GM20431 (cell line): ENCODE data around the gene GNMT.
"Not testable (repeated sequence)": the region's sequence is repeated elsewhere in the genome, so short reads cannot be mapped to it uniquely, and the experiment has no call there.

Experiments used
- in situ Hi-C: fragments of 300-500 bp; cut with MseI, MboI; formaldehyde crosslinking; loops from one replicate; pipeline ENCODE4 v1.15.0; 2020; ENCODE audit warnings: low sequenced_read_pairs; ENCODE audit not compliant: unreplicated experiment

GNMT gene

DNA sequence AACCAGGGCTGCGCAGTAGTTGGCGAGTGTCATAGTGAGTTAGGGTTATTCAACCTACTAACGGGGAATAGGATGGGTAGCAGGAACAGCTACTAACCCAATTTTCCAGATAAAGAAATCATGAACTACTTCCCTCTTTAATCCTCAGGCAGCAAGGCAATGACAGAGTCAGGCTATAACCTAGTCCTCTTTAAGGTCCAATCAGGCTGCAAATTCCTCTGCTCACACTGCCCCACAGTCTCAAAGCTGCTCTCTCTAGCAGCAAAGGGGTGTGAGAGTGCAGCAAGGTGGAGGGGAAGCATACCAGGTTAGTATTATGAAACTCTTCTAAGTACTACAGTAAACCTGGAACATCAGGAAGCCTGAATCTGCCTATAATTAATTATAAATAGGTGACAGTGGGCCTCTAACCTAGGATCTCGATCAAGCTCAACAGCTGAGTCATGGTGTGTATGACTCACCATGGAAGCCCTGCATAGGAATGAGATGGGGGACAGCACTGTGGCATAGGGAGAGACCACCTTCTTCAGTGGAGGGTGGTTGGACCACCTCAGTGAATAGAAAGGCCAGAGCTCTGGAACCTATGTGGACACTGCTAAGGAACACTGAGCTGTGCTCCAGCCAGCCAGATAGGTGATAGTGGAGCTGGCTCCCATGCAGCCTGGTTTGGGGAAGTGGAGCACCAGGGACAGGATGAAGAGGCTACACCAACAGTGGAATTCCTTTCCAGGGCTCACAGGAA lies 10.5 kb downstream of the GNMT start:
- in situ Hi-C loops: no loop called here

DNA sequence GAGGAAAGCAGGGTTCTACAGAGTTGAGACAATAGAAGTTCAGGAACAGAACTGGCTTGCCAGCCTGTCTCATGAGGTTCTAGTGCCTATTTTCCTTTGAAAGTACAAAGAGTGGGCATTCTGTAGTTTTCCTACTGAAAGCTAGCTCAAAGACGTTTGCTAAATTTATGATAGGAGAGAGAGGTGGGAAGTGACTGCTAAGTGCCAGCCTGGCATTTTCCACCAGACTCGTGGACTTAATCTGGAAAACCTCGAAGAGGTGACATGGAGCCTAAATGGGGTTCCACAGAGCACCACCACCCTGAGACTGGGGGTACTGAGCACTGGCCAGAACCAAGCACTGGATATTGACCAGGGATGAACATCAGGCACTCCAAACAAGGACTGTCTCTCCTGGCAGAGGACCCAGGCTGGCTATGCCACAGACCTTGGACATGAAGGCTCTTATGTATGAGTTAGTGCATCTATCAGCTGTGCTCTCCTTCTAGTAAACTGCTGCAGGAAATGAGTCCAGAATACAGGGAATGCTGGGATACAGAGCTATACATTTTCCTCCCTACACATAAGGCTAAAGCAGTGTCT lies 11.3 kb downstream of the GNMT start:
- in situ Hi-C loops: no loop called here

GRCh38 chr6:42973926-42974325 lies 13.4 kb downstream of the GNMT start:
- in situ Hi-C loops: no loop called here

DNA sequence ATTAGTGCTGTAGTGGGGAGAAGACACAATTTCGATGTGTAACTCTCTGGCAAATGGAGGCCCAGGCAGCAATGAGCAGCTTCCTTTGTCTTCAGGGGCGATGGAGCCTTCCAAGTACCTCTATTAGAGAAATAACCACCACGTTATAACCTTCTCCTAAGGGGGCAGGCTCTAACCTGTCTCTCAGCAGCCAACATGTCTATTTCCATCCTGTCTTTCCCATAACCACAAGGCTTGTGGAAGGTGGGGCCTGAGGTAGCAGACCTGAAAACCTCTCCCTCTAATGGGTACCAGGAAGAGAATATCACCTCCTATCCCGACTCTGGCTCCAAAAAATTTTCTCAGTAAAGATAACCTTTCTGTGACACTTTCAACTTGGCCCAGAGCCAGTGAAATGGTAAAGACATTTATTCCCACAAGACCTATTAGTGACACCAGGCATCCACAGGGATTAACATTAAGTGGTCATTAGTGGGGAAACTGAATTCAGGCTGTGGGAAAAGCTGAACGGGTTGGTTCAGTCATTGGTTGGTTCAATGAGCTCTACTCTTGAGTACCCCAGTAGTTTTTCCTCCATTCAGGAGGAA lies 14.5 kb downstream of the GNMT start:
- in situ Hi-C loops: no loop called here

DNA sequence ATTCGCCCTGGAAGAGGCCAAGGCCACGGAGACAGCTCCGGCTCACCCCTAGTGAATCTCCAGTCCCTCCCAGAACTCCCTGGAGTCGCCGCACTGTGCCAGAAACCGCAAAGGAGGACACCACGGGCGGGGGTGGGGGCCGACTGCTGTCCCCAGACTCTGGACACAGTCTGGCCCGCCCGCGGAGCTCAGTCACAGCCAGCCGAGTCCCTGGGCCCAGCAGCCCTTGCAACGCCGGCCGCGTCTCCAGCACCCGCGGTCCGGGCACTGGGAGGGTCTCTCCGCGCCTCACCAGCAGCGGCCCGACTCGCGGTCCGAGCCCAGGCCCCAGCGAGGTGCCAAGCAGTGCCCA lies 17.9 kb downstream of the GNMT start:
- in situ Hi-C loops: no loop called here

DNA sequence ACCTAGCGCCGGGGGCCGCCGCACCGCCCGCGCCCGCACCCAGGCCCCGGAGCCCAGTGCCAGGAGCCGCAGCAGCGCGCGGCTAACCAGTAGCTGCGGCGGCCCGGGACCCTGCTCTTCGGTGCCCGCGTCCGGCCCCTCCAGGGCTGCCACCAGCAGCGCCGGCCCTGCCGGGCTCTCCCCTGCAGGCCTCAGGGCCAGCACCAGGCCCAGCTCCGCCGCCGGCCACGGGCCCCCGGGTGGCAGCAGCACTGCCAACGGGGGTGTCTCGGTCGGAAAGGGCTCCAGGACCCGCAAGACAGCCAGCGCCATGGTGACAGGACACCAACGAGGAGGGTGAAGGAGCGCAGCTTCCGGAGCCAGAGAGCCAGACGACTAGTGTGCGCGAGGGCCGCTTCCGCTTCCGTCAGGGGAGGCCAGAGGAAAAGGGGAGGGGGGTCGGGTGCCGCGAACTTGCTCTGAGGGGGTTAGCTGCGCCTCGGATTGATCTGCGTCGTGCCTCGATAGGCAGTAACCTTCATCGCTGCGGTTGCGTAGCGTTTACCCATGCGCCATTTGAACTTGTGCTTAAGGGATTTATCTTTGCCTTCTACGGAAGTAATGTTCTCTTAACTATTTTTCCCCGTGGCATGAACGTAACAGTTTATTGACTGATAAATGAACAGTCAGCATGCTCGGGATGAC lies 18.4 kb downstream of the GNMT start, which contains the start of gene PEX6:
Gene PEX6 (minus strand): TSS at position 343 of the 684 bp plus-strand sequence. CDS start 31 bp downstream, at position 312.
- in situ Hi-C loops: no loop called here

DNA sequence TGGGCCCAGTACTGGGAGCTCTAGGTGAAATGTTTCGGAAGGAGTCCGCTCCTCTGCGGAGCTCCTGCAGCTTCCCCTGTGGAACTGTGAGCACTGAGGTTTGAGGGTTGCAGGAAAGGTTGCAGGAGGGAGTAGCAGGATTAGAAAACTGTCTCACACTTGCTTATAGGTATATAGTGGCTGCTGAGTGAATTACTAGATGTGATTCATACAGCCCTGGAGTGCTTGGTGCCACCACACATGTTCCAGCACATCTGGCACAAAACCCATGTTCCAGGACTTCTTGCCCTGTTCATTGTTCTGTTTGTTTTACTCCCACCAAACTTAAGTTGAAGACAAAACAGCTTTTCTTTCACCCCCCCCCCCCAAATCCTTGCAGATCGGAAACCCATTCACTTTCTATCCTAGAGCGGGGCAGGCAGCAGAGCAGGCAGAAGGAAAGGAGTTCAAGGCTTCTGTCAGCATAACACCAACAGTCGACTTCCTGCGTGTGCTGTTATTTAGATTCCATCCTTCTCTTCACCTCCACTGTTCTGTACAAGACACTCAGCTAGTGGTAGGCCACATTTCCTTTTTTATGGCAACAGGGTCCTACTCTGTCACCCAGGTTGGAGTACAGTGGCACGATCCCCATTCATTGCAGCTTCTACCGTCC lies 19.1 kb downstream of the GNMT start:
- in situ Hi-C loops: no loop called here

DNA sequence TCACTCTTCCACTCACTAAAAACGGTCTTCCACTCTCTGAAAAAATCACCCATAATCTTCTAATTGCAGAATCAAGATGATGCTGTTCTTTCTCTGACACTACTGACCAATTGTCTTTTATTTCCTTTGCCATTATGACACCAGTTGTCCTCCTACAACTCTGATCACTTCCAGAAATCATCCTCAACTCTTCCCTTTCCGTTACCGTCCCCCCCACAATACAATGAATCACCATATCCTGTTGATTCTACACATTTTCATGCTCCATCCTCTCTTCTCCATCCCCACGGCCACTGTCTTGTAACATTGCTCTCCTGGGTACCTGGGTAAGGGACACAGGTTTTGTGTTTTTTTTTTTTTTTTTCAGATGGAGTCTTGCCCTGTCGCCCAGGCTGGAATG lies 21.3 kb downstream of the GNMT start:
- in situ Hi-C loops: no loop called here

DNA sequence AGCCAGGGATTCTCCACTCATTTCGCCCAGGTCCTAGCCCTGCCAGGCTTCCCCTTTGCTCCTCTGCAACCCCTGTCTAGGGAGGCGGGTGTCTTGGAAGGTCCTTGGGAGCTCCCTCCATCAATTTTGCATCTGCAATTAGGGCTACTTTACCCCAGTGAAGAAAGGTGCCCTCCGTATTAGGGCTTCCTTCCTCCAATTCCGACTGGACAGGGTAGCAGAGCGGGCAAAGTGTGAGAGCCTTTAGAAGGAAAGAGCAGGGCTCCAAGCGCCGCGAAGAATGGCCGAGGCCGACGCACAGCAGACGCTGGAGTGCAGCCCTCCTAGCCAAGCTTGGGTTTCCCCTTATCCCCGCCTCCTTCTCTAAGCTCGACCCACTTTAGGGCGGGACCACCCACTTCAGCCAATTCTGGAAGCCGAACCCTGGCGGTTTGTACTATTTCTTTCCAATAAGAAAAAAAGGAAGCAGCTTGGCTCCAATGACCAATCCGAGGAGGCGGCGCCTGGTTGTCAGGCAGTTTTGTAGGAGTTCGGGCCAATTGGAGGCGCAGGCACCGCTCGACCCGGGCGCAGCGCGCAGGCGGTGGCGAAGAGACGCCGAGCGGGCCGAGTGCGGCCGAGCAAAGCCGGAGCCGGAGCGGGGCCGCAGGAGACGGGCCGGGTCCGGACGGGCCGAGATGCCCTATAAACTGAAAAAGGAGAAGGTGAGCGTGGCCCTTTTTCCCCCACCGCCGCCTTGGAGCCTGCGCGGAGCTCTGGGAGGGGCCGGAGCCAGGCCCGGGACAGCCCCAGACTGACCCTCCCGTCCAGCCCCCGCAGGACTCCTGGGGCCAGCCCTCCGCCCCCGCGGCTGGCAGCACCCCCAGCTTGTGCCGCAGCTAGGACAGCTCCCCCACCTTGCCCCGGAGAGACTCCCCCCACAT lies 23.7 kb downstream of the GNMT start, which contains the start of gene PPP2R5D:
Gene PPP2R5D (plus strand): TSS at position 570 of the 923 bp plus-strand sequence. CDS start 108 bp downstream, at position 678.
- in situ Hi-C loops: no loop called here

- in situ Hi-C loops: no loop called here
These were observed 24.4 kb downstream of the GNMT start for GRCh38 chr6:42984924-42985475.

GRCh38 chr6:42987533-42988451 lies 27.2 kb downstream of the GNMT start:
- in situ Hi-C loops: no loop called here

DNA sequence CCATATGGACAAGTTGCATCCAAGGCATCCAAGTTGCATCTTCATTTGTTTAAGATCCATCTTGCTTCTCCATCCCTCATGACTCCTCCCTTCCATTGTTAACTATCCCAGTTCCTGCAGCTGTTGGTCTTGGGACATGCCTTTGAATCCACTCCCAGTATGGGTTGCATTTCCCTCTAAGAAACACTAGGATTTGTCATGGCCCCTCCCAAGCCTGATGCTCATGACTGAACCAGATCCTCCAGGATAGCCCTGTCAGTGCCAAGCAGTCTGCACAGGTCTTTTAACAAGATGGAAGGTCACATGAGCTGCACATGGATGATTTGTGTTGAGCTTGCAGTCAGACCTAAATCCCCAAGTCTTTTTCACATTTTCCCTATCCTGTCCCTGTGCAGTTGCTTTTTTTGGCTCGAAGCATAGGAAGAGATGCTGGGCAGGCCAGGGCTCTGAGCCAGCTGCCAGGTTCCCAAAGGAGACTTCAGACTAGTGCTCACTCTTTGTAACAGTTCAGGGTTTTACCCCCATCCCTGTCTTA lies 28.0 kb downstream of the GNMT start:
- in situ Hi-C loops: no loop called here

GRCh38 chr6:42989923-42990322 lies 29.4 kb downstream of the GNMT start:
- in situ Hi-C loops: no loop called here

GRCh38 chr6:42993445-42993844 lies 32.9 kb downstream of the GNMT start:
- in situ Hi-C loops: no loop called here

DNA sequence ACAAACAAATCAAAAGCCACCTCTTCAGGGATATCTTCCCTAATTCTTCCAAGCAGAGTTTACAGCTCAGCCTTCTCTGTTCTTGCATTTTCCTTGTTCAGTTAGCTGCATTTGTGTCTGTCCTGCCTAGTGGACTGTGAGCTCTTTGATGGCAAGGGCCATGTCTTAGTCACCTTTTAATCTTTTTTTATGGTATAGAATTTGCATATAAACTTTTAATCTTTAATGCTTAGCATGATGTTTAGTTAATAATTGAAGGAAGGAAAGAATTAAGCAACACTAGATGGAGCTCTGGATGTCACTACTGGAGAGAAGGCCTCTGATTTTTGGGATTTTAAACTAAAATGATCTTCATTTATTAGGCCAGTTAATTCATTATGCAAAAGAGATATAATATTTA lies 36.0 kb downstream of the GNMT start:
- in situ Hi-C loops: no loop called here

DNA sequence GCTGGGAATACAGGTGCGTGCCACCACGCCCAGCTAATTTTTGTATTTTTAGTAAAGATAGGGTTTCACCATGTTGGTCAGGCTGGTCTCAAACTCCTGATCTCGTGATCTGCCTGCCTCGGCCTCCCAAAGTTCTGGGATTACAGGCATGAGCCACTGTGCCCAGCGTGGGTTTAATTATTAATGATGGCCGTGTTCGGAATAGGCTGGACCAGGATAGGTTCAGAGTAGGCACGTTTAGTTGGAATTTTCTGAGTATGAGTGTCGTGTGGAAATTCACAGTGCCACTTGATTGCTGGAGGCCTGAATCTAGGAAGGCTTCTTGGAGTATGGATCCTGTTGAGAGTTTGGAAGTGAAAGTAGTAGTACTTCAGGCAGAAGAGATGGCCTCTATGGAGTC lies 37.7 kb downstream of the GNMT start:
- in situ Hi-C loops: not testable (repeated sequence)

DNA sequence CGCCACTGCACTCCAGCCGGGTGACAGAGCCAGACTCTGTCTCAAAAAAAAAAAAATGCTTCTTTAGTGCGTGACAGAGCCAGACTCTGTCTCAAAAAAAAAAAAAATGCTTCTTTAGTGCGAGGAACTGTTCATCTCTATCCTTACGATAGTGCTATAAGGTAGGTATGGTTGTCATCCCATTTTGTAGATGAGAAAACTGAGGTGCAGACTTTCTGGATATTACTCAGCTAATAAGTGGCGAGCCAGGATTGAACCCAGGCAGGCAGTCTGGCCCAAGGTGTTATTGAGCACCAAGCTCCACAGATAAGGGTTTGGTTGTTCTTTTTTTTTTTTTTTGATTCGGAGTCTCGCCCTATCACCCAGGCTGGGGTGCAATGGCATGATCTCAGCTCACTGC lies 41.3 kb downstream of the GNMT start:
- in situ Hi-C loops: no loop called here

DNA sequence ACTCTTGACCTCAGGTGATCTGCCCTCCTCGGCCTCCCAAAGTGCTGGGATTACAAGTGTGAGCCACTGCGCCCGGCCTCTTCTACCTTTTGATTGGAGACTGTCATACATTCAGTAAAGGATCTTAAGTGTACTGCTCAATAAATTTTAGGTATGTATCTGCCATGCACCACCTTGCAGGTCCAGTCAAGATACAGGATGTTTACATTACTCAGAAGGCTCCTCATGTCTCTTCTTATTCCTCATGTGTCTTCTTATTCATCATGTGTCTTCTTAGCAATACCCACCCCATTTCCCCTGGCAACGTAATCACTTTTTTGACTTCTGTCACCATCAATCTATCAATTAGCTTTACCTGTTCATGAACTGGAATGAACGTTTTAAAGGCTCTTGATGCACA lies 45.3 kb downstream of the GNMT start:
- in situ Hi-C loops: no loop called here
